PFSK-1 (cell line): ENCODE results near the gene ABHD17A.

ENCODE experiments used
- FOXP2 ChIP-seq: optimal IDR thresholded peaks from 2 replicates; pipeline ENCODE3; 2011; ENCODE audit warnings: borderline replicate concordance, control low read depth, inconsistent platforms; ENCODE audit not compliant: insufficient read depth; ENCODE audit errors: extremely low read length, extremely low read depth
- POLR2AphosphoS5 ChIP-seq: IDR thresholded peaks from 2 replicates; pipeline ENCODE4 v1.6.1; 2012; ENCODE audit warnings: low read depth, mild to moderate bottlenecking, control low read depth, low read length, moderate library complexity
- REST ChIP-seq, 2 experiments: IDR thresholded peaks; 2 replicates each; pipeline versions ENCODE4 v1.6.1 to v1.8.0; 2011 to 2012; ENCODE audit warnings: low read depth in 2 of 2, low read length in 2 of 2, control low read depth in 1 of 2, inconsistent platforms in 1 of 2, mild to moderate bottlenecking in 1 of 2, moderate library complexity in 1 of 2; ENCODE audit not compliant: insufficient read depth in 1 of 2
- SIN3A ChIP-seq: IDR thresholded peaks from 2 replicates; pipeline ENCODE4 v1.6.1; 2012; ENCODE audit warnings: mild to moderate bottlenecking, low read length, moderate library complexity, borderline replicate concordance; ENCODE audit not compliant: insufficient read depth
- TAF1 ChIP-seq: IDR thresholded peaks from 2 replicates; pipeline ENCODE4 v1.6.1; 2012; ENCODE audit warnings: low read length, control low read depth, borderline replicate concordance; ENCODE audit not compliant: insufficient read depth

- TF ChIP-seq REST (IDR thresholded peaks at IDR 0.05; ENCODE audit: insufficient read depth in 1 of 2, low read depth in 2 of 2, low read length in 2 of 2), result no peak
- TF ChIP-seq TAF1, result no peak
- peak; percentile 83; the same call in 1 of the 2 replicates for TF ChIP-seq SIN3A
- no peak; the same call in 1 of the 2 replicates for TF ChIP-seq POLR2AphosphoS5
- no peak for TF ChIP-seq FOXP2
These were observed 37.5 kb downstream of the ABHD17A start for GRCh38 chr19:1847684-1848398.
